ENCODE measurements around the gene NFIL3.
"Not testable (repeated sequence)": the region's sequence is repeated elsewhere in the genome, so short reads cannot be mapped to it uniquely, and the experiment has no call there.

DNA sequence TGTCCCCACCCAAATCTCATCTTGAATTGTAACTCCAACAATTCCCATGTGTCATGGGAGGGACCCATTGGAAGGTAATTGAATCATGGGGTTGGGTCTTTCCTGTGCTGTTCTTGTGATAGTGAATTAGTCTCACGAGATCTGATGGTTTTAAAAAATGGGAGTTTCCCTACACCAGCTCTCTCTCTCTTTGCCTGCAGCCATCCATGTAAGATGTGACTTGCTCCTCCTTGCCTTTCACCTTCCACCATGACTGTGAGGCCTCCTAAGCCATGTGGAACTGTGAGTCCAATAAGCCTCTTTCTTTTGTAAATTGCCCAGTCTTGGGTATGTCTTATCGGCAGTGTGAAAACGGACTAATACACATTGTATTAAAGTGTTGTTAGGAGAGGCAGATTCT lies 45.6 kb downstream of the NFIL3 start:
- not testable (repeated sequence) for TF ChIP-seq CTCF (IDR thresholded peaks at IDR 0.05); EP300 (IDR thresholded peaks at IDR 0.05); POLR2A (IDR thresholded peaks at IDR 0.05; ENCODE audit: low read depth)

Measured in esophagus muscularis mucosa (tissue), 4 donors.